NT2/D1 (cell line): Measurements from ENCODE around the gene TSC1.

Experiments used
- DNase-seq: peaks from one replicate; pipeline ENCODE4 v3.0.0-alpha.2; 2011; ENCODE audit warnings: low read depth, low spot score
- H3K27me3 ChIP-seq: 2 replicates; pipeline ENCODE4 v1.6.0; 2011; ENCODE audit warnings: mild to moderate bottlenecking; ENCODE audit not compliant: insufficient read length, insufficient read depth
- H3K36me3 ChIP-seq: 2 replicates; pipeline ENCODE4 v1.6.1; 2011; ENCODE audit warnings: mild to moderate bottlenecking, low read length, mixed read lengths; ENCODE audit not compliant: insufficient read depth, insufficient read length
- H3K4me1 ChIP-seq: 2 replicates; pipeline ENCODE4 v1.5.1; 2011; ENCODE audit not compliant: insufficient read depth, insufficient read length
- H3K4me3 ChIP-seq: 2 replicates; pipeline ENCODE4 v1.5.1; 2011; ENCODE audit warnings: low read depth; ENCODE audit not compliant: insufficient read length
- H3K9ac ChIP-seq: 2 replicates; pipeline ENCODE4 v1.6.0; 2011; ENCODE audit warnings: low read depth; ENCODE audit not compliant: insufficient read length
- H3K9me3 ChIP-seq: 2 replicates; pipeline ENCODE4 v1.5.1; 2011; ENCODE audit warnings: mild to moderate bottlenecking, low read length; ENCODE audit not compliant: insufficient read depth
- SUZ12 ChIP-seq: IDR thresholded peaks from 2 replicates; pipeline ENCODE4 v1.6.1; 2011; ENCODE audit not compliant: insufficient read length, insufficient read depth; ENCODE audit errors: extremely low read depth
- YY1 ChIP-seq: IDR thresholded peaks from 2 replicates; pipeline ENCODE4 v1.6.1; 2011; ENCODE audit not compliant: insufficient read length, insufficient read depth
- ZNF274 ChIP-seq: IDR thresholded peaks from 2 replicates; pipeline ENCODE4 v1.6.1; 2011; ENCODE audit warnings: mild to moderate bottlenecking, low read depth, low read length

The TSC1 gene

GRCh38 chr9:132857616-132858342, 86.6 kb downstream of the TSC1 start:
- no peak overlapping the region for H3K9ac ChIP-seq
- TF ChIP-seq SUZ12 (no peak), ZNF274 (no peak), YY1 (no peak)
- H3K4me1 ChIP-seq: peaks cover 23% of the 10 kb centered on the region
- H3K36me3 ChIP-seq: no peaks in the 10 kb centered on the region
- no peaks in the 10 kb centered on the region for H3K9me3 ChIP-seq
- no peak for DNase-seq
- no peaks in the 10 kb centered on the region for H3K27me3 ChIP-seq
- H3K4me3 ChIP-seq: no peak overlapping the region

- Histone ChIP-seq H3K27me3 (no peaks in the 10 kb centered on the region), H3K4me3 (no peak overlapping the region), H3K9me3 (no peaks in the 10 kb centered on the region), H3K9ac (peak overlapping the region; percentile 37), H3K36me3 (no peaks in the 10 kb centered on the region), H3K4me1 (peaks cover 23% of the 10 kb centered on the region)
- TF ChIP-seq SUZ12 (no peak), ZNF274 (no peak), YY1 (no peak)
- DNase-seq: no peak
These were observed 87.4 kb downstream of the TSC1 start for GRCh38 chr9:132857031-132857430.

GRCh38 chr9:132855904-132856303, 88.5 kb downstream of the TSC1 start:
- Histone ChIP-seq H3K9ac (no peak overlapping the region), H3K27me3 (no peaks in the 10 kb centered on the region), H3K4me3 (no peak overlapping the region), H3K36me3 (no peaks in the 10 kb centered on the region), H3K9me3 (no peaks in the 10 kb centered on the region), H3K4me1 (peaks cover 23% of the 10 kb centered on the region)
- TF ChIP-seq ZNF274 (no peak), YY1 (no peak), SUZ12 (no peak)
- DNase-seq: no peak

- no peak overlapping the region for H3K4me3 ChIP-seq
- no peak overlapping the region for H3K9ac ChIP-seq
- DNase-seq: no peak
- H3K36me3 ChIP-seq: no peaks in the 10 kb centered on the region
- no peaks in the 10 kb centered on the region for H3K9me3 ChIP-seq
- no peaks in the 10 kb centered on the region for H3K27me3 ChIP-seq
- TF ChIP-seq YY1 (no peak), SUZ12 (no peak), ZNF274 (no peak)
- peaks cover 23% of the 10 kb centered on the region for H3K4me1 ChIP-seq
These were observed 89.6 kb downstream of the TSC1 start for GRCh38 chr9:132854832-132855231.

- Histone ChIP-seq H3K36me3 (no peaks in the 10 kb centered on the region), H3K9ac (no peak overlapping the region), H3K9me3 (no peaks in the 10 kb centered on the region), H3K27me3 (no peaks in the 10 kb centered on the region), H3K4me3 (no peak overlapping the region), H3K4me1 (peaks cover 19% of the 10 kb centered on the region)
- no peak for DNase-seq
- TF ChIP-seq ZNF274 (no peak), YY1 (no peak), SUZ12 (no peak)
These were observed 90.9 kb downstream of the TSC1 start for GRCh38 chr9:132853482-132853881.

GRCh38 chr9:132849185-132849706, 95.2 kb downstream of the TSC1 start:
- no peaks in the 10 kb centered on the region for H3K36me3 ChIP-seq
- H3K4me1 ChIP-seq: peaks cover 2% of the 10 kb centered on the region
- H3K4me3 ChIP-seq: no peak overlapping the region
- peak; percentile 57 for DNase-seq
- no peaks in the 10 kb centered on the region for H3K9me3 ChIP-seq
- no peak for TF ChIP-seq SUZ12
- TF ChIP-seq YY1: no peak
- no peak for TF ChIP-seq ZNF274
- peak overlapping the region; percentile 50 for H3K9ac ChIP-seq
- H3K27me3 ChIP-seq: no peaks in the 10 kb centered on the region

GRCh38 chr9:132846918-132847515, 97.4 kb downstream of the TSC1 start:
- Histone ChIP-seq H3K9me3 (no peaks in the 10 kb centered on the region), H3K4me1 (peaks cover 2% of the 10 kb centered on the region), H3K36me3 (no peaks in the 10 kb centered on the region), H3K9ac (no peak overlapping the region), H3K27me3 (no peaks in the 10 kb centered on the region), H3K4me3 (no peak overlapping the region)
- no peak for DNase-seq
- TF ChIP-seq ZNF274 (no peak), YY1 (no peak), SUZ12 (no peak)
